Stimulated activated CD8-positive, alpha-beta memory T cell treated with anti-CD3 and anti-CD28 coated beads, Interleukin-15, amount 100 ng/mL, for 1 hour (primary cell): ENCODE data around the gene TTC6.
"Not testable (repeated sequence)": the region's sequence is repeated elsewhere in the genome, so short reads cannot be mapped to it uniquely, and the experiment has no call there.

Experiments
- DNase-seq: peaks from one replicate; pipeline ENCODE4 v3.0.0-alpha.2; 2020; ENCODE audit warnings: low read depth

The TTC6 gene

DNA sequence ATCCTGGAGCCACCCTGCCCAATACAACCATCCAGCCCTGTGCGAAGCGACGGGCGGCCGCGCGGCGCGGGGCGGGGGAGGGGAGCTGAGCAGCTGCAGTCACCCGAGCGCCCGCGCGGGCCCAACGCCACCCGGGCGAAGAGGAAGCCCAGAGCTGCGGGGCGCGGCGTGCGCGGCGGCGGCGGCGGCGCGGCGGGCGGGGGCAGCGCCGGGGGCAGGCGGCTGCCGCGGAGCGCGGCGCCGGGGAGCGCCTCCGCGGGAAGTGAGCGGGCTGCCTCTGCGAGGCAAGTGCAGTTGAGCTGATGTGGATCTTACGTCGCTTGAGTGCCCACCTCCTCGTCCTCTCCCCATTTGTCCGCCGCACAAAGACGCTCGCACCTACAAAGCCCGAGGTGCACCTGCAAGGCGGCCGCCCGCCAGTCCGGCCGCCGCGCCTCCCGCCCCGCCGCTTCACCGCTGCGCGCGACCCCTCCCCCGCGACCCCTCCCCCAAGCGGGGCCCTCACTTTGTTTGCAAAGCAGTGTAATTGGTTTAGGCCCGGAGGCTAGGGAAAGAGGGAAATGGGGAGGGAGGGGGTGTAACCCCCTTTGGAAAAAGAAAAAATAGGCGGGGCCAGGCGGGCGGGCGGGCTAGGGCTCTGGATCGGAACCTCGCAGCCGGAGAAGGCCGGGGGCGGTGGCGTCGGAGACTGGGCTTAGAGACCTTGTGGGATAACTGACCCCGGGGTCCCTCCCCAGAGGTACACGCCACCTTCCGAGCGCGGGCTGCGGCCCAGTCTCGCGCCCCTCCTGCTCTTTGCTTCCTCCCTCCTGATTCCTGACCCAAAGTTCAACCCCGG, at the start of gene TTC6, which contains the start of gene FOXA1:
Gene TTC6 (plus strand): TSS at position 659 of the 838 bp plus-strand sequence. CDS start 26,436 bp downstream, outside the sequence.
Gene FOXA1 (minus strand): TSS at position 279 of the 838 bp plus-strand sequence. CDS start 277 bp downstream, at position 2.
- DNase-seq: no peak

DNA sequence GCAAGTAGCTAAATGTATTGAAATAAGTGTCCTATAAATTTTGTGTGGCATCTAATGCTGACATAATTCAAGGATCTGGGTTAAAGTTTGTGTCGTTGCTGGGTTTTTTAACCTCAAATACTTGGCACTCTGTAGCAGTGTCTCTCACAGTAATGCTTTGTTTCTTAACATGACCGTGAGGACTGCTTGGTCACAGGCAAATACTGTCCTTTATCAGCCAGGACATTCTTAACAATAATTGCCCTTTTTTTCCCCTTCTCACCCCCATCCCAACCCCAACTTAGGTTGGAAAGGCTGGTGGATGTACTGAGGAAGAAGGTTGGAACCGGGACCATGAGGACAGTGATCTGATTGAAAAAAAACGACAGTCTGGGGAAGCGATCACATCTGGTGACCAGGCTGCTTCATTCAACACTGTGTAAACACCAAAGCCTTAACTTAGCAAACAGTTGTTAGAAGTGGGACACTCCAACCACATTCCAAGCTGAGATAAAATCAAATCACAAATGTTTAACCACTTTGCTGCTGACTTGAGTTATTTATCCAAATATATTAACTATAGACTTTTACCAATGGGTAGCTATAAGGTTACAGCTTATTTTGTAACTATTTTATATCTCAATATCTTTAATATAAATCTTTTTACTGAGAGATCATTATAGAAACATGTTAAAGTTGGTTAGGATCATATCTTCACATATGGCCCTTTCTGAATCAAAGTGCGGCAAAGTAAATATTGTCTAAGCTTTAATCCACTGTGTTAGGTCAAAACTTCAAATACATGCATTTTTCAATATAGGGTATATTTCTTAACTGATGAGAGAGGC, 48.6 kb upstream of the TTC6 start:
- DNase-seq: no peak

- no peak for DNase-seq
Observed at GRCh38 chr14:37550511-37550910, 44.9 kb upstream of the TTC6 start.

DNA sequence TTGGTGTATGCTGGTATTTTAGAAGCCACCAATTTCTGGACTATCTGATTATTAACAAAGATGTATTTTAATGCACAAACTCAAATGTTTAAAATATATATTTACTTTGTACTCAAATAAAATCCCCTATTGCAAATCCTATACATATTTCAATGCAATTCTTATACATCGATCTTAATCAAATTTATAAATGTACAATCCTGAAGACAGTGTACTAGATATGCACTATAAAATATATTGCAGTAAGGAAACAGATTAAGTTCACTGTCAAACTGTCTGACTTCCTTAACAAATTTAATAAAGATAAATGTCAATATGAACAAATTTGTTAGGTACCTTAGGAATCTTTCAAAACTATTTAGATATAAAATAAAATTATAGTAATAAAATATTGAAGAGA, 44.3 kb upstream of the TTC6 start:
- DNase-seq: no peak

DNA sequence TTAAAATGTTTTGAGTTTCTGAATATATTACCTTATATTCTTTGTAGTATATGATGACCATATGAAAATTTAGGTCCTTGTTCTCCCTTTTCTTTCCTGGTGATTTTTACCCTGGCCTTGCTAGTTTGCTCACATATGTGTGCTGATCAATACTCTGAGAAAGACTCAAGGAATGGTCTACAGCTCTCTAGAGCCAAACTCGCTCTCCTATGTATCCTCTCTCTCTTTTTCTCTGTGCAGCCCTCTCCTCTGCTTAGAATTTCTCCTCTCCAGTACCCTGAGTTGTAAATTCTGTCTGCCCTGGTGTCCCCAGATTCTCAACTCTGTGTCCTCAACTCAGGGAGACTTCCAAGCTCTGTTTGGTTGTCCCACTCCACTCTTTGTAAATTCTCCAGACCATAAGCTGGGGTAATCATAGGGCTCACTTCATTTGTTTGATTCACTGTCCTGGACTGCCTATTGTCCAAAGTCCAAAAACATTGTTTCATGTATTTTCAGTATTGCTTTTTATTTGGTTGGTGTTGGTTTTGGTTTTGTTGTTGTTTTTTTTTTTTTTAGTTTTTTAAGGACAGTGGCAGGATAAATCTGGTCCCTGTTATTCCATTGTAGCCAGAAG, 41.4 kb upstream of the TTC6 start:
- DNase-seq: no peak

DNA sequence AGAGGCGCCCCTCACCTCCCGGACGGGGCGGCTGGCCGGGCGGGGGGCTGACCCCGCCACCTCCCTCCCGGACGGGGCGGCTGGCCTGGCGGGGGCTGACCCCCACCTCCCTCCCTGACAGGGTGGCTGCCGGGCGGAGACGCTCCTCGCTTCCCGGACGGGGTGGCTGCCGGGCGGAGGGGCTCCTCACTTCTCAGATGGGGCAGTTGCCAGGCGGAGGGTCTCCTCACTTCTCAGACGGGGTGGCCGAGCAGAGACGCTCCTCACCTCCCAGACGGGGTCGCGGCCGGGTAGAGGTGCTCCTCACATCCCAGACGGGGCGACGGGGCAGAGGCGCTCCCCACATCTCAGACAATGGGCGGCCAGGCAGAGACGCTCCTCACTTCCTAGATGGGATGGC, 39.8 kb upstream of the TTC6 start:
- not testable (repeated sequence) for DNase-seq

DNA sequence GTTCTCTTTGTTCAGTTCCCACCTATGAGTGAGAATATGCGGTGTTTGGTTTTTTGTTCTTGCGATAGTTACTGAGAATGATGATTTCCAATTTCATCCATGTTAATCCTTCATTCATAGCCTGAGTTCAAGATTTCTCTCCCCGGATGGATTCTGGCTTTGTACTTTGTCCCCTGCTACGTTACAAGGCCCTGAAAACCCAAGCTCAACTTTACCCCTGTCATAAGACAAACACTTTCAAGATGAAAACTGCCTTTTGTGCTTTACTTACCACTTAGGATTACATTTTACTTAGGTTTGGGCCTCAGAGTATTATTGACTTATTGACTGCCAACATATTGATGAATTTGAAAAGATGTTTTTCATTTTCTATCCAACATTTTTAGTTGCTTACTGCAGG, 36.7 kb upstream of the TTC6 start:
- no peak for DNase-seq

GRCh38 chr14:37559386-37559785, 36.0 kb upstream of the TTC6 start:
- no peak for DNase-seq

- DNase-seq: no peak
Observed at GRCh38 chr14:37563189-37563588, 32.2 kb upstream of the TTC6 start.

- DNase-seq: no peak
Observed at GRCh38 chr14:37565550-37565949, 29.9 kb upstream of the TTC6 start.

DNA sequence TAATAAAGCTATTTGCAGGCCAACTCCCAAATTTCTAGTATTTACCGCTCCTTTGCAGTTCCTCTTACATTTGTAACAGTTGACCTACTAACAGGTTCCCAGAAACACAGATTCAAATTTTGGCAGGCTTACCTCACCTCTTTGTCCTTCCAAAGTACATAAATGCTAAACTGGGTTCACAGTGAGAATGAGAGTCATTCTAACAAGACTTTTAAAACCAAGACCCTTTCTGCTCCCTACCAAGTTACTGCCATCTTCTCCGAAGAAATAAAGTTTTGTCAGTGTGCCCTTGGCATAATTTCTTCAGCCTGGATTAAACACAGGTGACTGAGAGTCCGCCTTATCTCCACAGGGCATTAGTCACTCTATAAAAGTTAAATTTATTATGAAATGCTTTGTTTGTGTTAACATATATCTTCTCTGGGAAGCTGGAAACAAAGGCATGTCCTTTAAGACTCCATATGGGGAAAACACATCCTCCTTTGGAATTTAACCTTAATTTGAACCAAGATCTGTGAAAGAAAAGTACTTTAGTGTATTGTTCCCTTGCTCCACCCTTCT, 28.5 kb upstream of the TTC6 start:
- no peak for DNase-seq

GRCh38 chr14:37569729-37570128, 25.7 kb upstream of the TTC6 start:
- DNase-seq: no peak

- no peak for DNase-seq
Observed at GRCh38 chr14:37571391-37571790, 24.0 kb upstream of the TTC6 start.

- no peak for DNase-seq
Observed at GRCh38 chr14:37573356-37573755, 22.1 kb upstream of the TTC6 start.

DNA sequence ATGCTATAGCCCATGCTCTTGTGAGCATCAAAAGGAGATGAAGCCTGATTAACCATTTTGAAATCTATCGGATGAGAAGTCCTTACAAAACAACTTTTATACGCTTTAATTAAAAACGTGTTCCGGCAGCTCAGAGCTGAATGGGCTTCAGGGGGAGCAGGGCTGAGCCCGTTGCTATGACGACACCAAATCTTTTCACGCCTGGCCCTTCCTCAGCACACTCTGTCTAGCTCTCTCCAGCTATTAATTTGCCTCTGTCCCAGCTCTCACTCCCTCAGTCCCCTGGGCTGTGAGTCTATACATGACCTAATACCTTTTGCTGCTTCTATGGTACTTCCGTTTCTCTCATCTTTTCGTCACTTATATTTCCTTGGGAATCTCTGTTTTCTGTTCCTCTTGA, 16.2 kb upstream of the TTC6 start:
- no peak for DNase-seq

GRCh38 chr14:37580146-37580545, 15.3 kb upstream of the TTC6 start:
- no peak for DNase-seq

GRCh38 chr14:37583358-37584210, 11.8 kb upstream of the TTC6 start:
- DNase-seq: no peak

DNA sequence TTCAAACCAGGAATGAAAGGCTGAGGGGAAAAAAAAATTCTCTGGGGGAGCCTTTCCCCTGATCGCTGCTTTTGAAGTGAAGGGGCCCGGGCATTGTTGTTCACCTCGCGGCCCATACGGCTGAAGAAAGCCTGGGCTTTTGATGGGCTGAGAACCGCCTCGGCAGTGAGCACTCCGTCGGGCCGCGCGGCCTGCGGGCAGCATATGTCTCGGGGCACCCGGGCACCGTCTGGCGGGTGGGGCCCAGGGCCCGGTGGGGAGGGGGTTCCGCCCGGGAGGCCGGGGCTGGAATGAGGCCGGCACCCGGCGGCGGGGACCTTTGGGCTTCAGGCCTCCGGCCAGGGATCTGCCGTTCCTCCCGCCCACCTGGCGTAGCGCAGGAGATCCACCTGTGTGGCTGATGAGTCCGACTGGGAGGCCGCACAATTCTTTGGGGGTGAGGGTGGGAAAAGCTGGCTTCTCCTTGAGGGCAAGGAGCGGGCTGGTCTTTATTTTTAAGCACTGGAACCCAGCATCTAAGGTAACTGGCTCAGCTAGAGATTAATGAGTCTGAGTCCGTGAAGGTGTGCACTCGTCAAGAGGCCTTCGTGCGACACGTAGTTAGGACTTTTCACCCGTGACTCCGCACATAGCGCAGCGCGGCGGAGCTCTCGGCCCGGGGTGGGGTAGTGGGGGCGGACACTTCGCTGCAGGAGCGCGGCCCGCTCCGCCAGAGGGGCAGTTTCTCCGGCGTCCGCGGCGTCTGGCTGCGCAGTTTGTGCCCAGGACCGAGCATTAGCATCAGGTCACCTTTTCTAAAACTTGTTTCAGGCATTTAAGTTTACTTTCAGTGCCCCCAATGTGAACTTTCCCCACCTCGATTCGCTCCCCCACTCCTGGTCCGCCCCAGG, 11.0 kb upstream of the TTC6 start:
- no peak for DNase-seq

- DNase-seq: no peak
Observed at GRCh38 chr14:37585101-37585511, 10.3 kb upstream of the TTC6 start.
